ENCODE results near the gene KRTAP1-3.
"Not testable (repeated sequence)": the region's sequence is repeated elsewhere in the genome, so short reads cannot be mapped to it uniquely, and the experiment has no call there.

The KRTAP1-3 gene

GRCh38 chr17:41009301-41009760 lies 25.3 kb downstream of the KRTAP1-3 start:
- no peak for DNase-seq

DNA sequence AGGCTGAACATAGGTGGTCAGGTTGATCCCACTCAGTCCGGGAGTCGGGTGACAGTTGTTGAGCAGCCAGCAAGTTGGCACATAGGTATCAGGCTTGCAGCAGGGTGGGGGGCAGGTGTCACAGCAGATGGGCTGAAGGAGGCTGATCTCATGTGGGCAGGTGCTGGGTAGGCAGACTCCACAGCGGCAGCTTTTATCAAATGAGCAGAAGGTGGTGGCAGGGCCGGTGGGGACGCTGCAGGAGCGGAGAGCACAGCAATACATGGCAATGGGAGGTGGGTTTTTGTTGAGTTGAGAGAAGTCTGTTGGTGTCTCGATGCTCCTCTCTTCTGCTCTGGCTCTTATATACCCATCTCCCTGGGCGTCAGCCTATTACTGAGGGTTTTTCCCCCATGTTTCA lies 25.9 kb downstream of the KRTAP1-3 start, which contains the start of gene KRTAP3-1:
Gene KRTAP3-1 (minus strand): TSS at position 318 of the 400 bp plus-strand sequence. CDS start 54 bp downstream, at position 264.
- no peak for DNase-seq

DNA sequence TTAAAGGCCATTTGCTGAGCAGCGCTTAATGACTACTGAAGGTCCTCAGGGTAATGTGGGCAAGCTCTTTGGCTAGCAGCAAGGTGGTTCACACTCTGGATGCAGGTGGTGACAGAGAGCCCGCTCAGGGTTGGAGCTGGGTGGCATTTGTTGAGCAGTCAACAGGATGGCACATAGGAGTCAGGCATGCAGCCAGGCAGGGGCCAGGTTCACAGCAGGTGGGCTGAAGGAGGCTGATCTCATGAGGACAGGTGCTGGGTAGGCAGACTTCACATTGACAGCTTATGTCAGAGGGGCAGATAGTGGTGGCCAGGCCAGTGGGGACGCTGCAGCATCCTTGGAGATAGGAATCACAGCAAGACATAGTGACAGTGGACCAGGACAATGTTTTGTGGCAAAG lies 30.3 kb downstream of the KRTAP1-3 start:
- no peak for DNase-seq

GRCh38 chr17:41003926-41004325 lies 30.7 kb downstream of the KRTAP1-3 start:
- no peak for DNase-seq

DNA sequence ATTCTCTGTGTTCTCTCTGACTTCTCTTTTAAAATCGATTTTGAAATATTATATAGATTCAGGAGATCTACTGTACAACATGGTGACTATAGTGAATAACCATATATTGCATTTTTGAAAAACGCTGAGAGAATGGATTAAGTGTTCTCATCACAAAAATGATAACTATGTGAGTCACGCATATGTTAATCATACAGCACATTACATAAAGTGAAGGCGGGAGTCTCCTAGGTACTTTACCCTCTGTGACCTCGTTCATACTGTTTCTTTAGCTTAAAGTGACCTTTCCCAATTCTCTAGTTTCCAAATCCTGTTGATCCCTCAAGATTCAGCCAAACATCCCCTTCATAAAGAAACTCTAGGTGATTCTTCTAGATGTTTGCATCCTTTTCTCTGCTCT lies 31.9 kb downstream of the KRTAP1-3 start:
- no peak for DNase-seq

GRCh38 chr17:41001795-41002194 lies 32.9 kb downstream of the KRTAP1-3 start:
- DNase-seq, result no peak

- not testable (repeated sequence) for DNase-seq
These were observed 35.1 kb downstream of the KRTAP1-3 start, which contains the start of gene KRTAP3-2 for GRCh38 chr17:40999563-40999962. Gene KRTAP3-2, minus strand, starts transcription at chr17:40999906. Its CDS starts 53 bp downstream, at chr17:40999853.

- DNase-seq, result no peak
These were observed 37.3 kb downstream of the KRTAP1-3 start for GRCh38 chr17:40997361-40997760.

DNA sequence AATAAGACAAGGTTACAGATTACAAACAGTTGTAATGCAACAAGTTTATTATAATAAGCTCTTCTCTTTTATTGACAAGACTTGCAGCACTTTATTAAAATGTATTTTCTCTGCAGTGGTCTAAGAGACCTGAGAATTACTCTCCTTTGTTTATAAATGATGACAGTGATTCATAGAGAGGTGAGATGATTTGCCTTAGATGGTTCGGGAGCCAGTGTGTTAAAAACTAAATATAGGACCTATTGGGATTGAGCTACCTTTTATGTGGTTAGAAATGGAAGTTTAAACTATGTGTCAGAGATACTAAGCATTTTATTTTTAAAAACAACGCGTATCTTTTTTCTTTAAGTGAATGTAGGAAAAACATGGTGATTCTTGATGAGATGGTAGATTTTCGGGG lies 37.8 kb downstream of the KRTAP1-3 start:
- no peak for DNase-seq

GRCh38 chr17:40995116-40995515 lies 39.6 kb downstream of the KRTAP1-3 start:
- DNase-seq, result no peak

- no peak for DNase-seq
These were observed 40.8 kb downstream of the KRTAP1-3 start, which contains the start of gene KRTAP3-3 for GRCh38 chr17:40993839-40994238. Gene KRTAP3-3, minus strand, starts transcription at chr17:40994164. Its CDS starts 67 bp downstream, at chr17:40994097.

DNA sequence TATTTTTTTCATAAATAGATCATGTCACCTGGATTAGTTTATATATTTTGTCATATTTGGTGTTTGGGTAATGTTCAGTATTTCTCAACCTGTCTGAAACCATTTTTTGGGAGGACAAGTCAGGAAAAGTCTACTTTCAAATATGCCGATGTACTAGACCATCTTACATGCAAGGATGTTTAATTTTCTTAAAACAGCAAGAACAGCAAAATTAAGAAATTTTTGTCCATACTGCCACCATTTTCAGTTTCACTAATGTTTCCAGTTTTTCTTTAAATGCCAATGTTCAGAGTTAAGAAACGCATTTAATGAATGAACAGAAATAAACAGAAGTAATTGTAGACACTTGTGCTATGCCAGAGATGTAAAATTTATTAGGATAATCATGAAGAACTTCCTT lies 41.6 kb downstream of the KRTAP1-3 start:
- DNase-seq, result no peak

DNA sequence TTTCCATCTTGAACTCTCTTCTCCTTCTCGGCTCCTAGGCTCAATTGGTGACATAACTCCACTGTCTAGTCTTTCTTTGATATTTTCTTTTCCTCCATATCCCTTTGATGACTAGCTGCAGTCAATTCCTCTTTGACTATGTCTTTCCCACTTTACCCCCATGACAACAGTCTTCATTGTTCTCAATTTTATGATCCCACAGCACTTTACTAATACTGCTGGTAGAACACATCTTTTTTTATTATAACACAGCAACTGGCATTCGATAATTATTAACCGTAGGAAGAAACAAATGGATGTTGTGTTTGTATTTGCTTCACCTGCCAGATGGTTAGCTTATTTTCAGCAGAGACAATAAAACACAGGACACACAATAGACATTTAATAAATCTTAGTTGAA lies 42.0 kb downstream of the KRTAP1-3 start:
- no peak for DNase-seq

GRCh38 chr17:40986920-40987319 lies 47.8 kb downstream of the KRTAP1-3 start:
- no peak for DNase-seq

- no peak for DNase-seq
These were observed 50.4 kb downstream of the KRTAP1-3 start, which contains the start of gene KRT40 for GRCh38 chr17:40984226-40984625. Gene KRT40, minus strand, starts transcription at chr17:40984326. Its CDS starts 53 bp downstream, at chr17:40984273.

Measured in NCI-H1092 (cell line).